HepG2 (cell line): ENCODE measurements around the gene TTC24. TPM values are rescaled to one million over a fixed set of nuclear protein-coding genes. Genes with fewer than 3 reads are reported as not detected.
A peak's percentile ranks its signal among the peaks of the same experiment; 100 is the strongest.

Experiments used
- ETV5 ChIP-seq: IDR thresholded peaks from 2 replicates; pipeline ENCODE4 v1.6.1; 2018; ENCODE audit warnings: missing biosample characterization, missing genetic modification reagents, inconsistent platforms, borderline replicate concordance
- NRL ChIP-seq: sonication (generic); formaldehyde crosslinking; IDR thresholded peaks from 2 replicates; pipeline ENCODE4 v1.5.0; 2020; ENCODE audit warnings: missing genetic modification reagents, mild to moderate bottlenecking, moderate library complexity, borderline replicate concordance
- RCOR2 ChIP-seq: IDR thresholded peaks from 2 replicates; pipeline ENCODE4 v1.6.1; 2016; ENCODE audit warnings: missing biosample characterization, missing genetic modification reagents
- SRSF1 ChIP-seq: fragments of 200-400 bp; formaldehyde crosslinking; optimal IDR thresholded peaks from 2 replicates; pipeline ENCODE3; 2017; ENCODE audit warnings: mild to moderate bottlenecking, low read depth, low read length, moderate library complexity
- ZNF12 ChIP-seq: sonication (generic); formaldehyde crosslinking; IDR thresholded peaks from 2 replicates; pipeline ENCODE4 v1.5.0; 2020; ENCODE audit warnings: missing genetic modification reagents
- ZNF562 ChIP-seq: sonication (generic); formaldehyde crosslinking; IDR thresholded peaks from 2 replicates; pipeline ENCODE4 v1.8.0; 2022; ENCODE audit warnings: missing genetic modification reagents, borderline replicate concordance
- polyA plus RNA-seq, 8 experiments: library from polyadenylated mRNA; depleted of rRNA in 3 of 8; stranded (reverse) in 7 of 8; unstranded in 1 of 8; fragments of >200 nt; fragmentation: Illumina TruSeq in 4 of 8; extraction: Trizol in 4 of 8; gene quantifications; 2 replicates each; pipeline versions ENCODE4 v1.2.1 to v1.2.3, GENCODE V29; 2011 to 2016; ENCODE audit warnings: low read depth in 4 of 8, missing spikeins in 1 of 8, mixed read lengths in 1 of 8; ENCODE audit not compliant: insufficient read depth in 1 of 8
- total RNA-seq, 5 experiments: library from RNA; depleted of rRNA; stranded (reverse); fragments of >200 nt; fragmentation: Illumina TruSeq; extraction: Trizol; gene quantifications; 2 replicates each; pipeline ENCODE4 v1.2.3, GENCODE V29; 2016; ENCODE audit warnings: low read depth in 1 of 5
- TF ChIP-seq, protein P1 (sequence below): sonication (generic); formaldehyde crosslinking; IDR thresholded peaks from 2 replicates; pipeline ENCODE4 v1.5.0; 2020; ENCODE audit warnings: mild to moderate bottlenecking, missing genetic modification reagents, borderline replicate concordance
- TF ChIP-seq, protein P2 (sequence below): sonication (generic); formaldehyde crosslinking; IDR thresholded peaks from 2 replicates; pipeline ENCODE4 v1.5.1; 2020; ENCODE audit warnings: mild to moderate bottlenecking, missing genetic modification reagents

Gene TTC24
- total and polyA plus RNA-seq, 2 of the 13 experiments (the other 11 are each of a cell fraction or from before 2014, with no cell fraction given): 0.13 to 0.18 TPM

DNA sequence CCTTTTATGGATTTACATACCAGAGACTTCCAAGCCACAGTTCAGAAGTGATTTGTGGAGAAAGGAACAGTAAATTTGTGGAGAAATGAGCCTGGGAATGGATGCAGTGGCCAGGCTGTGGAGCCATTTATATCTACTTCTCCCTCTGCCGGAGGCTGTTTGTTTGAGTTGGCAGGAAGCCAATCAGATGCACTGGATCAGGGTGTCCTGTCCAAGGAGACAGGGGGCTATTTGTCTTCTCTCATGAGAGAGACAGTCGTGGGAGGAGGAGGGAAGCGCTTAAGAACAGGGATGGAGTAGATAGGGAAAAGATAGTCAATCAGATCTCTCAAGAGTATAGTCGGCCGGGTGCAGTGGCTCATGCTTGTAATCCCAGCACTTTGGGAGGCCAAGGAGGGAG, 36.9 kb downstream of the TTC24 start (continued):
- TF ChIP-seq, protein P1, sequence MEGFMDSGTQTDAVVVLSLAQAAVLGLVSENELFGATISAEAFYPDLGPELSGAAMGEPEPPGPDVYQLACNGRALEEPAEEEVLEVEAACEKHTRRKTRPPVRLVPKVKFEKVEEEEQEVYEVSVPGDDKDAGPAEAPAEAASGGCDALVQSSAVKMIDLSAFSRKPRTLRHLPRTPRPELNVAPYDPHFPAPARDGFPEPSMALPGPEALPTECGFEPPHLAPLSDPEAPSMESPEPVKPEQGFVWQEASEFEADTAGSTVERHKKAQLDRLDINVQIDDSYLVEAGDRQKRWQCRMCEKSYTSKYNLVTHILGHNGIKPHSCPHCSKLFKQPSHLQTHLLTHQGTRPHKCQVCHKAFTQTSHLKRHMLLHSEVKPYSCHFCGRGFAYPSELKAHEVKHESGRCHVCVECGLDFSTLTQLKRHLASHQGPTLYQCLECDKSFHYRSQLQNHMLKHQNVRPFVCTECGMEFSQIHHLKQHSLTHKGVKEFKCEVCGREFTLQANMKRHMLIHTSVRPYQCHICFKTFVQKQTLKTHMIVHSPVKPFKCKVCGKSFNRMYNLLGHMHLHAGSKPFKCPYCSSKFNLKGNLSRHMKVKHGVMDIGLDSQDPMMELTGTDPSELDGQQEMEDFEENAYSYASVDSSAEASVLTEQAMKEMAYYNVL (CRISPR knock-in tag): peak; percentile 46; the same call in 1 of the 2 replicates
- TF ChIP-seq ZNF562 (CRISPR knock-in tag) (no peak), ETV5 (peak; percentile 24; the same call in 1 of the 2 replicates), ZNF12 (CRISPR knock-in tag) (peak; percentile 77; the same call in 1 of the 2 replicates), SRSF1 (no peak), NRL (CRISPR knock-in tag) (no peak), RCOR2 (CRISPR knock-in tag) (0 out of 2 replicates have a peak, but pooled peaks have one; percentile 34)
- TF ChIP-seq, protein P2, sequence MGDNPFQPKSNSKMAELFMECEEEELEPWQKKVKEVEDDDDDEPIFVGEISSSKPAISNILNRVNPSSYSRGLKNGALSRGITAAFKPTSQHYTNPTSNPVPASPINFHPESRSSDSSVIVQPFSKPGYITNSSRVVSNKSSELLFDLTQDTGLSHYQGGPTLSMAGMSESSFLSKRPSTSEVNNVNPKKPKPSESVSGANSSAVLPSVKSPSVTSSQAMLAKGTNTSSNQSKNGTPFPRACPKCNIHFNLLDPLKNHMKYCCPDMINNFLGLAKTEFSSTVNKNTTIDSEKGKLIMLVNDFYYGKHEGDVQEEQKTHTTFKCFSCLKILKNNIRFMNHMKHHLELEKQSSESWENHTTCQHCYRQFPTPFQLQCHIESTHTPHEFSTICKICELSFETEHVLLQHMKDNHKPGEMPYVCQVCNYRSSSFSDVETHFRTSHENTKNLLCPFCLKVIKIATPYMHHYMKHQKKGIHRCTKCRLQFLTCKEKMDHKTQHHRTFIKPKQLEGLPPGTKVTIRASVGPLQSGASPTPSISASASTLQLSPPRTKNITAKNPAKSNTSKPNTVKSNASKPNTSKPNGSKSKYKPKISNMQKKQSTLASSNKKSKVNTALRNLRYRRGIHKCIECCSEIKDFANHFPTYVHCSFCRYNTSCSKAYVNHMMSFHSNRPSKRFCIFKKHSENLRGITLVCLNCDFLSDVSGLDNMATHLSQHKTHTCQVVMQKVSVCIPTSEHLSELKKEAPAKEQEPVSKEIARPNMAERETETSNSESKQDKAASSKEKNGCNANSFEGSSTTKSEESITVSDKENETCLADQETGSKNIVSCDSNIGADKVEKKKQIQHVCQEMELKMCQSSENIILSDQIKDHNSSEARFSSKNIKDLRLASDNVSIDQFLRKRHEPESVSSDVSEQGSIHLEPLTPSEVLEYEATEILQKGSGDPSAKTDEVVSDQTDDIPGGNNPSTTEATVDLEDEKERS (CRISPR knock-in tag): no peak
